ENCODE measurements around the gene SUCNR1. TPM values are rescaled to one million over a fixed set of nuclear protein-coding genes. Genes with fewer than 3 reads are reported as not detected.
"Not testable (repeated sequence)": the region's sequence is repeated elsewhere in the genome, so short reads cannot be mapped to it uniquely, and the experiment has no call there.

Gene SUCNR1
- total and polyA plus RNA-seq, 12 donors, result 0.08 to 4.9 (median 1.6) TPM

- no peak for DNase-seq
- Histone ChIP-seq H3K36me3 (replicated peaks in 1 of 2) (no peaks in the 10 kb centered on the region), H3K9me3 (replicated peaks in 1 of 3) (no peaks in the 10 kb centered on the region), H3K4me3 (no peak overlapping the region), H3K27me3 (no peaks in the 10 kb centered on the region), H3K4me1 (replicated peaks in 1 of 2) (peaks cover 9% of the 10 kb centered on the region in 2 donors), H3K27ac (no peak overlapping the region)
- no peak for TF ChIP-seq CTCF (IDR thresholded peaks at IDR 0.05)
- TF ChIP-seq POLR2A (IDR thresholded peaks at IDR 0.05), result no peak
- 92 to 96% (median 95%) methylated on average over 3 of the region's 3 CpGs for WGBS, 4 donors
- intact Hi-C loops (cut with DNase I), result loop anchor here in 1 of 2 donors (10.0 kb wide), 1 partner anchor 490 kb away; no protein-coding TSS in a partner anchor
Measured at GRCh38 chr3:151924753-151925152, 51.3 kb downstream of the SUCNR1 start.

- WGBS, 4 donors, result 91 to 96% (median 92%) methylated on average over 4 of the region's 4 CpGs
- Histone ChIP-seq H3K9me3 (replicated peaks in 1 of 3) (no peaks in the 10 kb centered on the region), H3K27ac (no peak overlapping the region), H3K36me3 (replicated peaks in 1 of 2) (no peaks in the 10 kb centered on the region), H3K4me1 (replicated peaks in 1 of 2) (peaks cover 9% of the 10 kb centered on the region in 2 donors), H3K27me3 (no peaks in the 10 kb centered on the region), H3K4me3 (no peak overlapping the region)
- DNase-seq, result no peak
- intact Hi-C loops (cut with DNase I), result loop anchor here in 1 of 2 donors (10.0 kb wide), 1 partner anchor 491 kb away; no protein-coding TSS in a partner anchor
- TF ChIP-seq CTCF (IDR thresholded peaks at IDR 0.05) (no peak), POLR2A (IDR thresholded peaks at IDR 0.05) (no peak)
Measured at GRCh38 chr3:151925419-151925818, 52.0 kb downstream of the SUCNR1 start.

GRCh38 chr3:151925876-151926275 lies 52.4 kb downstream of the SUCNR1 start:
- Histone ChIP-seq H3K9me3 (replicated peaks in 1 of 3) (no peaks in the 10 kb centered on the region), H3K36me3 (replicated peaks in 1 of 2) (no peaks in the 10 kb centered on the region), H3K27ac (no peak overlapping the region), H3K27me3 (no peaks in the 10 kb centered on the region), H3K4me3 (no peak overlapping the region), H3K4me1 (replicated peaks in 1 of 2) (peaks cover 9% of the 10 kb centered on the region in 2 donors)
- intact Hi-C loops (cut with DNase I), result loop anchor here in 1 of 2 donors (10.0 kb wide), 1 partner anchor 491 kb away; no protein-coding TSS in a partner anchor
- DNase-seq, result no peak
- TF ChIP-seq CTCF (IDR thresholded peaks at IDR 0.05) (no peak), POLR2A (IDR thresholded peaks at IDR 0.05) (no peak)
- 61 to 83% (median 70%) methylated on average over 2 of the region's 2 CpGs for WGBS, 4 donors

- H3K4me1 ChIP-seq (replicated peaks in 1 of 2), result peaks cover 9% of the 10 kb centered on the region in 2 donors
- no peaks in the 10 kb centered on the region for H3K9me3 ChIP-seq (replicated peaks in 1 of 3)
- no peak overlapping the region for H3K4me3 ChIP-seq
- no peaks in the 10 kb centered on the region for H3K36me3 ChIP-seq (replicated peaks in 1 of 2)
- no peak overlapping the region for H3K27ac ChIP-seq
- intact Hi-C loops (cut with DNase I), result loop anchor here in 1 of 2 donors (10.0 kb wide), 1 partner anchor 492 kb away; no protein-coding TSS in a partner anchor
- no peaks in the 10 kb centered on the region for H3K27me3 ChIP-seq
- 89 to 94% (median 93%) methylated on average over 5 of the region's 5 CpGs for WGBS, 4 donors
- TF ChIP-seq CTCF (IDR thresholded peaks at IDR 0.05), result no peak
- no peak for TF ChIP-seq POLR2A (IDR thresholded peaks at IDR 0.05)
- no peak for DNase-seq
Measured at GRCh38 chr3:151926956-151927355, 53.5 kb downstream of the SUCNR1 start.

GRCh38 chr3:151927915-151928525 lies 54.6 kb downstream of the SUCNR1 start:
- WGBS, 4 donors, result 88 to 95% (median 91%) methylated on average over 13 to 49 of the region's 49 CpGs
- H3K4me1 ChIP-seq (replicated peaks in 1 of 2); H3K27me3 ChIP-seq; DNase-seq; H3K9me3 ChIP-seq (replicated peaks in 1 of 3); H3K36me3 ChIP-seq (replicated peaks in 1 of 2); H3K4me3 ChIP-seq; H3K27ac ChIP-seq: not testable (repeated sequence)
- intact Hi-C loops (cut with DNase I), result loop anchor here in 1 of 2 donors (10.0 kb wide), 1 partner anchor 493 kb away; no protein-coding TSS in a partner anchor

Data from adrenal gland (tissue), 12 donors.